Epithelial cell of esophagus (primary cell): ENCODE results near the gene NDUFB11.
A peak's percentile ranks its signal among the peaks of the same experiment; 100 is the strongest.
"Not testable (repeated sequence)": the region's sequence is repeated elsewhere in the genome, so short reads cannot be mapped to it uniquely, and the experiment has no call there.

ENCODE experiments used
- DNase-seq: peaks from one replicate; pipeline ENCODE4 v3.0.0; 2010; ENCODE audit warnings: low read depth
- H3K4me3 ChIP-seq: 2 replicates; pipeline ENCODE4 v1.5.1; 2011; ENCODE audit warnings: mild to moderate bottlenecking, low read length, control low read depth
- TF ChIP-seq, protein P1 (sequence below): IDR thresholded peaks from 2 replicates; pipeline ENCODE4 v1.5.1; 2011; ENCODE audit warnings: low read depth, mild to moderate bottlenecking, low read length, control low read depth, inconsistent platforms; ENCODE audit not compliant: insufficient read depth; ENCODE audit errors: missing control alignments

NDUFB11 gene

GRCh38 chrX:47146936-47147859 lies 2.7 kb upstream of the NDUFB11 start:
- DNase-seq, result no peak
- TF ChIP-seq, protein P1, sequence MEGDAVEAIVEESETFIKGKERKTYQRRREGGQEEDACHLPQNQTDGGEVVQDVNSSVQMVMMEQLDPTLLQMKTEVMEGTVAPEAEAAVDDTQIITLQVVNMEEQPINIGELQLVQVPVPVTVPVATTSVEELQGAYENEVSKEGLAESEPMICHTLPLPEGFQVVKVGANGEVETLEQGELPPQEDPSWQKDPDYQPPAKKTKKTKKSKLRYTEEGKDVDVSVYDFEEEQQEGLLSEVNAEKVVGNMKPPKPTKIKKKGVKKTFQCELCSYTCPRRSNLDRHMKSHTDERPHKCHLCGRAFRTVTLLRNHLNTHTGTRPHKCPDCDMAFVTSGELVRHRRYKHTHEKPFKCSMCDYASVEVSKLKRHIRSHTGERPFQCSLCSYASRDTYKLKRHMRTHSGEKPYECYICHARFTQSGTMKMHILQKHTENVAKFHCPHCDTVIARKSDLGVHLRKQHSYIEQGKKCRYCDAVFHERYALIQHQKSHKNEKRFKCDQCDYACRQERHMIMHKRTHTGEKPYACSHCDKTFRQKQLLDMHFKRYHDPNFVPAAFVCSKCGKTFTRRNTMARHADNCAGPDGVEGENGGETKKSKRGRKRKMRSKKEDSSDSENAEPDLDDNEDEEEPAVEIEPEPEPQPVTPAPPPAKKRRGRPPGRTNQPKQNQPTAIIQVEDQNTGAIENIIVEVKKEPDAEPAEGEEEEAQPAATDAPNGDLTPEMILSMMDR, result no peak
- peak overlapping the region; percentile 76 for H3K4me3 ChIP-seq

GRCh38 chrX:47146121-47146935 lies 1.8 kb upstream of the NDUFB11 start:
- TF ChIP-seq, protein P1, result peak; percentile 8
- H3K4me3 ChIP-seq, result peak overlapping the region; percentile 76
- peak; percentile 21 for DNase-seq

GRCh38 chrX:47145395-47146120 lies 1.1 kb upstream of the NDUFB11 start:
- TF ChIP-seq, protein P1, result no peak
- peak overlapping the region; percentile 76 for H3K4me3 ChIP-seq
- no peak for DNase-seq

DNA sequence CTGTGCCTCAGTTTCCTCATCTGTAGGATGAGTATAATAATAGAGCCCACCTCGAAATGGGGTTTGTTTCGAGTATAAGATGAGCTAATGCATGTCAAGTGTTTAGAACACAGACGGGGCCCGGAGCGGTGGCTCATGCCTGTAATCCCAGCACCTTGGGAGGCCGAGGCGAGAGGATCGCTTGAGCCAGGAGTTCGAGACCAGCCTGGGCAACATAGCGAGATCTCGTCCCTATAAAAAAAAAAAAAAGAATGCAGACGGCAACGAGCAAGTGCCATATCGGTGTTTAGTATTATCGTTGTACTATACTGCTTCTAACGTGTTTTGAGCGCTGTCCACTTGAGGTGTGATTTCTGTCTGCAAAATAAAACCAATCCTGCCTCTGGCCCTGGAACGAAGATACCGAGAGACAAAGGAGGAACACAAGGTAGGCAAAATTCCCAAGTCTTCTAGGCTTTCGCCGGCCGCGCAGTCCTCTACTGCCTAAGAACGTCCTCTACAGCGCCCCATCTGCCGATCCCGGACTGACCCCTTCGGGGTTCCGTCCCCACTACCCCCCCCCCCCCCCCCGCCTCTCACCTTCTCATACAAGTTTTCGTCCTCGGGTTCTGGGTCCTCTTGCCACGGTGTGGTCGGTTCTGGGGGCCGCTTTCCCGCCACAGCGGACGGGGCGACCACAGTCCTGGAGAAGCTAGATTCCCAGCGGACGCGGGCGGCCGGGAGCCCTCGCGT lies 442 bp downstream of the NDUFB11 start:
- peak; percentile 41 for DNase-seq
- TF ChIP-seq, protein P1, result no peak
- peak overlapping the region; percentile 76 for H3K4me3 ChIP-seq

DNA sequence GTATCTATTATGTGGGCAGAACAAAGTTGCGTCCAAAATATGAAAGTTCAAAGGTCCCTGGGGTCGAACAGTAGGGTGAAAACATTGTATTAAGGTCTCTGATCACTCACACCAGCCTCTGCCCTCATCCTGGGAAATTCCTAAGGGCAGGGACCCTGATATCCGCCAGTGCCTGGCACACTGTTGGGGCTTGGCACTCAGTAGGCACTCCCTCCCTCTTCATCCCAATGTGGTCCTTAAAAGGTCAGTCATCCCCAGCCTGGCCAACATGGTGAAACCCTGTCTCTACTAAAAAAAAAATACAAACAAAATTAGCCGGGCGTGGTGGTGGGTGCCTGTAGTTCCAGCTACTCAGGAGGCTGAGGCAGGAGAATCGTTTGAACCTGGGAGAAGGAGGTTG lies 6.3 kb downstream of the NDUFB11 start:
- DNase-seq, result no peak
- TF ChIP-seq, protein P1, result no peak
- H3K4me3 ChIP-seq, result no peak overlapping the region

- H3K4me3 ChIP-seq, result not testable (repeated sequence)
- DNase-seq, result peak; percentile 45
Measured at GRCh38 chrX:47135650-47136049, 8.9 kb downstream of the NDUFB11 start.
